ENCODE results near the gene DIPK1B.

DIPK1B gene

DNA sequence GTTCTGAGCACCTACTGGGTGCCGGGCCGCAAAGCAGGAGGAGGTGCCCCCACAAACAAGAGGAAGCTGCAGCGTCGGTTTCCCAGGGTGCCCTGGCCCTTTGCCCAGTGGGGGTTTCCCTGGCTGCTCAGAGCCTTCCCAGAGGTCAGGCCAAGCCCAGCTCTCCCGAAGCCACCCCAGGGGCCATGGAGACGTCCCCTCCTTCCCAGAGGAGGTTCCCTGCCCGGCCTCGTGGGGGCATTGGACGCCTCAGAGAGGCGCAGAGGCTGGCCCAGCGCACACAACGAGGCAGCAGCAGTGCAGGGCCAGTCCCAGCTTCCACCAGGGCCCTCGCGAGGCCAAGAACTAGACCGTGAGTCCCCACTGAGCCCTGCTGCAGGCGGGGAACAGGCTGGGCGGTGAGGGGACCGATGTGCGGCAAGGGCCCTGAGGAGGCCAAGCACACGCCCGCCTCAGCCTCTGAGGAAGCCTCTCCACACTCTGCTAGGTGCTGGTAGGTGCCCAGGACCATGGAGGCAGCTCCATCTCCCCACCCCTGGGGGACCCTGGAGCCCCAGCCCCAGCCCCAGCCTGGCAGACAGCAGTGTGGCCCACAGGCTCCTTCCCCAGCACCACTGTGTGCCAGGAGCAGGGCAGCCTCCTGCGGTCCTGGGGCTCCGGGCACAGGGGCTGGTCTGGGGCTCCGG is 7.0 kb downstream of the DIPK1B start:
- no peak overlapping the region for H3K27ac ChIP-seq (ENCODE audit: low read depth in 2 of 2, low read length in 2 of 2)
- no peak overlapping the region for H3K4me3 ChIP-seq (ENCODE audit: low read length in 2 of 2)
- H3K9ac ChIP-seq (ENCODE audit: low read depth in 1 of 2, low read length in 2 of 2) = no peak overlapping the region
- H3K36me3 ChIP-seq (ENCODE audit: control insufficient read depth in 2 of 2, insufficient read depth in 2 of 2, low read length in 2 of 2) = peaks cover 21% of the 10 kb centered on the region in 2 donors
- H3K4me1 ChIP-seq (ENCODE audit: control insufficient read depth in 2 of 2, insufficient read depth in 2 of 2, low read length in 2 of 2) = peaks cover 2 to 3% of the 10 kb centered on the region in 2 donors
- H3K27me3 ChIP-seq (ENCODE audit: control insufficient read depth in 2 of 2, insufficient read depth in 2 of 2, low read length in 2 of 2) = peaks cover 10 to 20% of the 10 kb centered on the region in 2 donors
- no peaks in the 10 kb centered on the region for H3K9me3 ChIP-seq (ENCODE audit: control insufficient read depth in 2 of 2, low read length in 2 of 2)

GRCh38 chr9:136720251-136720897 is 8.0 kb downstream of the DIPK1B start:
- peaks cover 2 to 3% of the 10 kb centered on the region in 2 donors for H3K4me1 ChIP-seq (ENCODE audit: control insufficient read depth in 2 of 2, insufficient read depth in 2 of 2, low read length in 2 of 2)
- H3K9ac ChIP-seq (ENCODE audit: low read depth in 1 of 2, low read length in 2 of 2) = no peak overlapping the region
- no peak overlapping the region for H3K4me3 ChIP-seq (ENCODE audit: low read length in 2 of 2)
- H3K9me3 ChIP-seq (ENCODE audit: control insufficient read depth in 2 of 2, low read length in 2 of 2) = no peaks in the 10 kb centered on the region
- peaks cover 24% of the 10 kb centered on the region in 2 donors for H3K36me3 ChIP-seq (ENCODE audit: control insufficient read depth in 2 of 2, insufficient read depth in 2 of 2, low read length in 2 of 2)
- no peak overlapping the region for H3K27ac ChIP-seq (ENCODE audit: low read depth in 2 of 2, low read length in 2 of 2)
- H3K27me3 ChIP-seq (ENCODE audit: control insufficient read depth in 2 of 2, insufficient read depth in 2 of 2, low read length in 2 of 2) = peaks cover 10 to 16% of the 10 kb centered on the region in 2 donors

DNA sequence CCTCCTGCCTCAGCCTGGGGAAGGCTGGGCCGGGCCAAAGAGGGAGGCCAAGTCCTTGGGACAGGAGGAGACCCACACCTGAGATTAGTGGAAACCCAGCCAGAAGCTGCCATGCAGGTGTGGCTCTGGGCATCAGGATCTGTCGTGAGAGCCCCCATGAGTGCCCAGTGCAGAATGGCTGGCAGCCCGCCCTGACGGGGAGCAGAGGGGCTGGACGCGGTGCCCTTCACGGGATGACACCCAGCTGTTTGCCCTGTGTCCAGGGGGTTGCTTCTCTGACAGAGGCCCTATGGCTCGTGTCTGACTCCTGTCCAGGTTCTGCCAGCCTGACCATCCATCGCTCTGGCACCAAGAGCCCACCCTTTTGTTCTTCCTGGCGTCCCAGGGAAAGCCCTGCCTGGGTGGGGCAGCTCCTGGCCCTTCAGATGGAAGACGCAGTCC is 8.5 kb downstream of the DIPK1B start:
- peaks cover 30% of the 10 kb centered on the region in 2 donors for H3K36me3 ChIP-seq (ENCODE audit: control insufficient read depth in 2 of 2, insufficient read depth in 2 of 2, low read length in 2 of 2)
- no peak overlapping the region for H3K27ac ChIP-seq (ENCODE audit: low read depth in 2 of 2, low read length in 2 of 2)
- H3K27me3 ChIP-seq (ENCODE audit: control insufficient read depth in 2 of 2, insufficient read depth in 2 of 2, low read length in 2 of 2) = peaks cover 7 to 13% of the 10 kb centered on the region in 2 donors
- no peak overlapping the region for H3K4me3 ChIP-seq (ENCODE audit: low read length in 2 of 2)
- no peak overlapping the region for H3K9ac ChIP-seq (ENCODE audit: low read depth in 1 of 2, low read length in 2 of 2)
- H3K4me1 ChIP-seq (ENCODE audit: control insufficient read depth in 2 of 2, insufficient read depth in 2 of 2, low read length in 2 of 2) = peaks cover 5 to 7% of the 10 kb centered on the region in 2 donors
- no peaks in the 10 kb centered on the region for H3K9me3 ChIP-seq (ENCODE audit: control insufficient read depth in 2 of 2, low read length in 2 of 2)

DNA sequence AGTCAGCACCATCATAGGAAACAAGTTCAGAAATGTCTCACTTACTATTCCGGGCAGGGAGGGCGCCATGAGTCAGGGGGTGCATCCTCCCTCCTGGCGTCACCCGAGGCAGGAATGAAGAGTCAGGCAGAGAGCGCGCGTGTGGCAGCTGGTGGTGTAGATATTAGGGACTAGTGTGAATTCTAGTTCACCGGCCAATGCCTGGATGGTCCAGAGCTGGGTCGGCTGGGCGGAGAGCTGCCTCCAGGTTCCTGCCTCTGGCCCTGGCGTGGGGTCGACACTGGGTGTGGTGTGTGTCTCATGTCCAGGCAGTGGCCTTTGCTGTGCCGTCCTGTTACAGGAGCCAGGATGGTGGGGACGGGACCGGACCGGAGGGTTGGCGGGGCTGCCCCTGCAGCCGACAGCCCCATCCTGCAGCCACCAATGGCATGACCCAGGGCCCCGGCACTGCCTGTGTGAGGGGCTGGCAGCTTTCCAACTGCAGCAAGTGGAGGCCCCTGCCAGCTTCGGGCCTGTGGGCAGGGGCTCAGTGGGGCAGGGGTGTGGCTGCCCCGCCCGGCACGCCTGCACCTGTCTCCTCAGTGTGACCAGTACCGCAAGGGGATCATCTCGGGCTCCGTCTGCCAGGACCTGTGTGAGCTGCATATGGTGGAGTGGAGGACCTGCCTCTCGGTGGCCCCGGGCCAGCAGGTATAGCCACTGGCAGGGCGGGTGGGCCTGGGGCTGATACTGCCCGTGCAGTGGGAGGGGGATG is 9.1 kb downstream of the DIPK1B start:
- H3K9me3 ChIP-seq (ENCODE audit: control insufficient read depth in 2 of 2, low read length in 2 of 2) = no peaks in the 10 kb centered on the region
- no peak overlapping the region for H3K27ac ChIP-seq (ENCODE audit: low read depth in 2 of 2, low read length in 2 of 2)
- H3K9ac ChIP-seq (ENCODE audit: low read depth in 1 of 2, low read length in 2 of 2) = no peak overlapping the region
- H3K4me3 ChIP-seq (ENCODE audit: low read length in 2 of 2) = no peak overlapping the region
- H3K36me3 ChIP-seq (ENCODE audit: control insufficient read depth in 2 of 2, insufficient read depth in 2 of 2, low read length in 2 of 2) = peaks cover 33 to 36% of the 10 kb centered on the region in 2 donors
- peaks cover 11 to 13% of the 10 kb centered on the region in 2 donors for H3K4me1 ChIP-seq (ENCODE audit: control insufficient read depth in 2 of 2, insufficient read depth in 2 of 2, low read length in 2 of 2)
- H3K27me3 ChIP-seq (ENCODE audit: control insufficient read depth in 2 of 2, insufficient read depth in 2 of 2, low read length in 2 of 2) = peaks cover 5 to 12% of the 10 kb centered on the region in 2 donors

DNA sequence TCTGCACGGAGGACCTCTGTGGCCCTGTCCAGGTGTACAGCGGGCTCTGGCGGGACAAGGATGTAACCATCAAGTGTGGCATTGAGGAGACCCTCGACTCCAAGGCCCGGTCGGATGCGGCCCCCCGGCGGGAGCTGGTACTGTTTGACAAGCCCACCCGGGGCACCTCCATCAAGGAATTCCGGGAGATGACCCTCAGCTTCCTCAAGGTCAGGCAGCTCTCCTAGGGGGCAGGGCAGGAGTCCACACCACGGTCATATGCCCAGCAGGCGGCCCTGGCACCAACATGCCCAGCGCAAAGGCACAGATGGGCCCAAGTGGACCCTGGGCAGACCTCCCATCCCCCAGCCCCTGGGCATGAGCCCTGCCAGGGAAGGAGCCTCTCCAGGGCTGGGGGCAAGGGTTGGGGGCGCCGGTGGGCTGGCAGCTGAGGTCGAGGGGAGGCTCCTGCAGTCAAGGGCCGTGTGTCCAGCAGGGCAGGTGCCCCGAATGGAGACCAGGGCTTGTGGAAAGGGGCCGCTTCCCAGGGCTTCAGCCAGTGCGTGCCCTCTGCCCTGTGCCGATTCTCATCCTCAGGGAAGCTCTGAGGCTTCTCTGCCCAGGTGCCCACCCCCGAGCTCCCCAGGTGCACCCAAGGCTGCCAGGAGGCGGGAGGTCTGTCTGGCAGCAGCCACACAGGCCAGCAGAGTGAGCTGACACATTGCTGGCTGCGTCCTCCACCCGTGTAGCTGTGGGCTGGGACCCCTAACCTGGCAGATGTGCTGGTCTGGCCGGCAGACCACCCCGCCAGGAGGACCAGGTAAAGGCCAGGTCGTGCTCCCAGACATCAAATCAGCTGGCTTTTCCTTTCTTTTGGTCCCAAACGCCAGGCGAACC is 10.0 kb downstream of the DIPK1B start:
- Histone ChIP-seq H3K4me1 (ENCODE audit: control insufficient read depth in 2 of 2, insufficient read depth in 2 of 2, low read length in 2 of 2) (peaks cover 18 to 19% of the 10 kb centered on the region in 2 donors), H3K9me3 (ENCODE audit: control insufficient read depth in 2 of 2, low read length in 2 of 2) (no peaks in the 10 kb centered on the region), H3K36me3 (ENCODE audit: control insufficient read depth in 2 of 2, insufficient read depth in 2 of 2, low read length in 2 of 2) (peaks cover 33 to 38% of the 10 kb centered on the region in 2 donors), H3K4me3 (ENCODE audit: low read length in 2 of 2) (no peak overlapping the region), H3K27ac (ENCODE audit: low read depth in 2 of 2, low read length in 2 of 2) (no peak overlapping the region), H3K9ac (ENCODE audit: low read depth in 1 of 2, low read length in 2 of 2) (no peak overlapping the region), H3K27me3 (ENCODE audit: control insufficient read depth in 2 of 2, insufficient read depth in 2 of 2, low read length in 2 of 2) (peaks cover 5 to 12% of the 10 kb centered on the region in 2 donors)

- Histone ChIP-seq H3K9me3 (ENCODE audit: control insufficient read depth in 2 of 2, low read length in 2 of 2) (no peaks in the 10 kb centered on the region), H3K4me1 (ENCODE audit: control insufficient read depth in 2 of 2, insufficient read depth in 2 of 2, low read length in 2 of 2) (peaks cover 20 to 23% of the 10 kb centered on the region in 2 donors), H3K9ac (ENCODE audit: low read depth in 1 of 2, low read length in 2 of 2) (no peak overlapping the region), H3K27me3 (ENCODE audit: control insufficient read depth in 2 of 2, insufficient read depth in 2 of 2, low read length in 2 of 2) (peaks cover 5 to 12% of the 10 kb centered on the region in 2 donors), H3K36me3 (ENCODE audit: control insufficient read depth in 2 of 2, insufficient read depth in 2 of 2, low read length in 2 of 2) (peaks cover 33 to 38% of the 10 kb centered on the region in 2 donors), H3K27ac (ENCODE audit: low read depth in 2 of 2, low read length in 2 of 2) (no peak overlapping the region), H3K4me3 (ENCODE audit: low read length in 2 of 2) (no peak overlapping the region)
These were observed 10.6 kb downstream of the DIPK1B start for GRCh38 chr9:136722969-136723356.

GRCh38 chr9:136723362-136723976 is 11.1 kb downstream of the DIPK1B start:
- H3K27ac ChIP-seq (ENCODE audit: low read depth in 2 of 2, low read length in 2 of 2) = no peak overlapping the region
- H3K9ac ChIP-seq (ENCODE audit: low read depth in 1 of 2, low read length in 2 of 2) = no peak overlapping the region
- no peak overlapping the region for H3K4me3 ChIP-seq (ENCODE audit: low read length in 2 of 2)
- peaks cover 23 to 25% of the 10 kb centered on the region in 2 donors for H3K4me1 ChIP-seq (ENCODE audit: control insufficient read depth in 2 of 2, insufficient read depth in 2 of 2, low read length in 2 of 2)
- H3K27me3 ChIP-seq (ENCODE audit: control insufficient read depth in 2 of 2, insufficient read depth in 2 of 2, low read length in 2 of 2) = peaks cover 2 to 9% of the 10 kb centered on the region in 2 donors
- no peaks in the 10 kb centered on the region for H3K9me3 ChIP-seq (ENCODE audit: control insufficient read depth in 2 of 2, low read length in 2 of 2)
- peaks cover 33 to 38% of the 10 kb centered on the region in 2 donors for H3K36me3 ChIP-seq (ENCODE audit: control insufficient read depth in 2 of 2, insufficient read depth in 2 of 2, low read length in 2 of 2)

- Histone ChIP-seq H3K27ac (ENCODE audit: low read depth in 2 of 2, low read length in 2 of 2) (no peak overlapping the region), H3K36me3 (ENCODE audit: control insufficient read depth in 2 of 2, insufficient read depth in 2 of 2, low read length in 2 of 2) (peaks cover 33 to 38% of the 10 kb centered on the region in 2 donors), H3K9me3 (ENCODE audit: control insufficient read depth in 2 of 2, low read length in 2 of 2) (no peaks in the 10 kb centered on the region), H3K4me1 (ENCODE audit: control insufficient read depth in 2 of 2, insufficient read depth in 2 of 2, low read length in 2 of 2) (peaks cover 28 to 30% of the 10 kb centered on the region in 2 donors), H3K4me3 (ENCODE audit: low read length in 2 of 2) (no peak overlapping the region), H3K9ac (ENCODE audit: low read depth in 1 of 2, low read length in 2 of 2) (no peak overlapping the region), H3K27me3 (ENCODE audit: control insufficient read depth in 2 of 2, insufficient read depth in 2 of 2, low read length in 2 of 2) (peaks cover 0 to 5% of the 10 kb centered on the region in 2 donors)
These were observed 11.6 kb downstream of the DIPK1B start for GRCh38 chr9:136723989-136724388.

GRCh38 chr9:136724772-136725171 is 12.4 kb downstream of the DIPK1B start:
- no peak overlapping the region for H3K9ac ChIP-seq (ENCODE audit: low read depth in 1 of 2, low read length in 2 of 2)
- H3K27ac ChIP-seq (ENCODE audit: low read depth in 2 of 2, low read length in 2 of 2) = no peak overlapping the region
- H3K4me1 ChIP-seq (ENCODE audit: control insufficient read depth in 2 of 2, insufficient read depth in 2 of 2, low read length in 2 of 2) = peaks cover 28% of the 10 kb centered on the region in 2 donors
- H3K4me3 ChIP-seq (ENCODE audit: low read length in 2 of 2) = no peak overlapping the region
- H3K36me3 ChIP-seq (ENCODE audit: control insufficient read depth in 2 of 2, insufficient read depth in 2 of 2, low read length in 2 of 2) = peaks cover 33 to 38% of the 10 kb centered on the region in 2 donors
- no peaks in the 10 kb centered on the region for H3K9me3 ChIP-seq (ENCODE audit: control insufficient read depth in 2 of 2, low read length in 2 of 2)
- H3K27me3 ChIP-seq (ENCODE audit: control insufficient read depth in 2 of 2, insufficient read depth in 2 of 2, low read length in 2 of 2) = peaks cover 0 to 5% of the 10 kb centered on the region in 2 donors
